Measurements from ENCODE around the gene ZBTB7C.

- TF ChIP-seq POLR2A (IDR thresholded peaks at IDR 0.05) (no peak), CTCF (IDR thresholded peaks at IDR 0.05) (no peak)
Observed at GRCh38 chr18:48077291-48077690, 331.9 kb downstream of the ZBTB7C start.
